Measurements from ENCODE around the gene FOXK2. TPM values are rescaled to one million over a fixed set of nuclear protein-coding genes. Genes with fewer than 3 reads are reported as not detected.

The FOXK2 gene
- total RNA-seq, 1 experiment from 2014 or later = 104 TPM

DNA sequence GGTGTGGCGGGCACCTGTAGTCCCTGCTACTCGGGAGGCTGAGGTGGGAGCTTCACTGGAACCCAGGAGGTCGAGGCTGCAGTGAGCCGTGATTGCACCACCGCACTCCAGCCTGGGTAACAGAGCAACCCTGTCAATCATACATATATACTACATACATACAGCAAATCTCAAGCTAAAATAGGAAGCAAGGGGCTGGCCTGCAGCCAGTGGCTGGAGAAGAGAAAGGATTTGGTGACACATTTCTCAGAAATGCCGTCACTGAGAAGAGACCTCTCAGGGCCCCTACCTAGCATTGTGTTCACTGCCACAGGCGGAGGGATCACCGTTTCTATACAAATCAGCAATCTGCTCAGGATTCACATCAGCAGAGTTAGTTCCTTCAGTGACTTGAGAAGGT, 44.1 kb upstream of the FOXK2 start:
- H3K27me3 Mint-ChIP-seq (ENCODE audit: insufficient read depth, unreplicated experiment) = no peaks in the 10 kb centered on the region
- CTCF ChIA-PET = no interaction called here
- H3K4me1 Mint-ChIP-seq (ENCODE audit: insufficient read depth, unreplicated experiment) = no peaks in the 10 kb centered on the region
- intact Hi-C loops (cut with micrococcal nuclease) = no loop called here
- H3K36me3 Mint-ChIP-seq (ENCODE audit: insufficient read depth, unreplicated experiment) = peaks cover 54% of the 10 kb centered on the region
- POLR2A ChIA-PET = interaction anchor here (0.9 kb wide), 1 partner anchor 16 kb away, joined by 3 read pairs; no protein-coding TSS in a partner anchor
- no peak for TF ChIP-seq CTCF (IDR thresholded peaks at IDR 0.05; ENCODE audit: unreplicated experiment)
- no TSS peak for BruUV-seq (replicated peaks)
- DNase-seq (ENCODE audit: unreplicated experiment) = no peak
- no peak overlapping the region for H3K27ac Mint-ChIP-seq (ENCODE audit: low read depth, unreplicated experiment)
- H3K4me3 Mint-ChIP-seq (ENCODE audit: unreplicated experiment) = no peak overlapping the region
- no peaks in the 10 kb centered on the region for H3K9me3 Mint-ChIP-seq (ENCODE audit: unreplicated experiment)

- intact Hi-C loops (cut with micrococcal nuclease) = no loop called here
Measured at GRCh38 chr17:82477934-82478333, 41.6 kb upstream of the FOXK2 start.

DNA sequence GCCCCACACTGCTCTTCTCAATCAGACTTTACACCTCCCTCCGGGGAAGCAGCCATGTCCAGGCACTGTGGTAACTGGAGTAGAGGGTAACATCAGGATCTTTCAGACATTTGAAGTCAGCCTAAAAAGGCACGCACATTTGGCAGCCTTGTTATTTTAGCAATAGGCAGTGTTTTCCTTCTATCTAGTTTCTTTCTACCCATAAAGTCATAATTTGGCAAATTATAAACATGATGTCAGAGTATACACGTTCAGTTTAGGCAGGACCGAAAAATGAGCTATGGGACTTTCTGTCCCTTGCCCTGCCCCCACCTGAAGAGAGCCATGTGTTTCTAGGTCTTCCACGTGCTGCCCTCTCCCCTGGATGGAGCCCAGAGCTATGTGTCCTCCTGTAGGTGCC, 39.9 kb upstream of the FOXK2 start:
- no peaks in the 10 kb centered on the region for H3K4me1 Mint-ChIP-seq (ENCODE audit: insufficient read depth, unreplicated experiment)
- ChIA-PET CTCF (no interaction called here), POLR2A (no interaction called here)
- no peak for DNase-seq (ENCODE audit: unreplicated experiment)
- no peak overlapping the region for H3K4me3 Mint-ChIP-seq (ENCODE audit: unreplicated experiment)
- no peak for TF ChIP-seq CTCF (IDR thresholded peaks at IDR 0.05; ENCODE audit: unreplicated experiment)
- no peaks in the 10 kb centered on the region for H3K9me3 Mint-ChIP-seq (ENCODE audit: unreplicated experiment)
- H3K36me3 Mint-ChIP-seq (ENCODE audit: insufficient read depth, unreplicated experiment) = peaks cover 46% of the 10 kb centered on the region
- H3K27me3 Mint-ChIP-seq (ENCODE audit: insufficient read depth, unreplicated experiment) = no peaks in the 10 kb centered on the region
- no peak overlapping the region for H3K27ac Mint-ChIP-seq (ENCODE audit: low read depth, unreplicated experiment)
- intact Hi-C loops (cut with micrococcal nuclease) = no loop called here
- no TSS peak for BruUV-seq (replicated peaks)

More at GRCh38 chr17:82477934-82478333, 41.6 kb upstream of the FOXK2 start:
- Mint-ChIP-seq H3K27ac (ENCODE audit: low read depth, unreplicated experiment) (no peak overlapping the region), H3K36me3 (ENCODE audit: insufficient read depth, unreplicated experiment) (peaks cover 55% of the 10 kb centered on the region), H3K27me3 (ENCODE audit: insufficient read depth, unreplicated experiment) (no peaks in the 10 kb centered on the region), H3K9me3 (ENCODE audit: unreplicated experiment) (no peaks in the 10 kb centered on the region), H3K4me3 (ENCODE audit: unreplicated experiment) (no peak overlapping the region), H3K4me1 (ENCODE audit: insufficient read depth, unreplicated experiment) (no peaks in the 10 kb centered on the region)
- BruUV-seq (replicated peaks) = no TSS peak
- ChIA-PET CTCF (interaction anchor here (0.7 kb wide), 1 partner anchor 16 kb away, joined by 3 read pairs; no protein-coding TSS in a partner anchor), POLR2A (interaction anchor here (0.6 to 1.4 kb wide), 2 partner anchors 18 to 309 kb away, joined by 3 to 5 read pairs; no protein-coding TSS in a partner anchor)
- TF ChIP-seq CTCF (IDR thresholded peaks at IDR 0.05; ENCODE audit: unreplicated experiment) = no peak
- DNase-seq (ENCODE audit: unreplicated experiment) = no peak

- ChIA-PET CTCF (interaction anchor here (1.2 kb wide), 1 partner anchor 47 kb away, joined by 3 read pairs; no protein-coding TSS in a partner anchor), POLR2A (no interaction called here)
- no peak for DNase-seq (ENCODE audit: unreplicated experiment)
- no peak for TF ChIP-seq CTCF (IDR thresholded peaks at IDR 0.05; ENCODE audit: unreplicated experiment)
- no peaks in the 10 kb centered on the region for H3K27me3 Mint-ChIP-seq (ENCODE audit: insufficient read depth, unreplicated experiment)
- H3K4me3 Mint-ChIP-seq (ENCODE audit: unreplicated experiment) = no peak overlapping the region
- no peaks in the 10 kb centered on the region for H3K9me3 Mint-ChIP-seq (ENCODE audit: unreplicated experiment)
- intact Hi-C loops (cut with micrococcal nuclease) = no loop called here
- no TSS peak for BruUV-seq (replicated peaks)
- H3K4me1 Mint-ChIP-seq (ENCODE audit: insufficient read depth, unreplicated experiment) = no peaks in the 10 kb centered on the region
- H3K36me3 Mint-ChIP-seq (ENCODE audit: insufficient read depth, unreplicated experiment) = peaks cover 45% of the 10 kb centered on the region
- H3K27ac Mint-ChIP-seq (ENCODE audit: low read depth, unreplicated experiment) = no peak overlapping the region
Measured at GRCh38 chr17:82480318-82480717, 39.2 kb upstream of the FOXK2 start.
